ENCODE data around the gene SH3RF3.
"Not testable (repeated sequence)": the region's sequence is repeated elsewhere in the genome, so short reads cannot be mapped to it uniquely, and the experiment has no call there.

Gene SH3RF3

DNA sequence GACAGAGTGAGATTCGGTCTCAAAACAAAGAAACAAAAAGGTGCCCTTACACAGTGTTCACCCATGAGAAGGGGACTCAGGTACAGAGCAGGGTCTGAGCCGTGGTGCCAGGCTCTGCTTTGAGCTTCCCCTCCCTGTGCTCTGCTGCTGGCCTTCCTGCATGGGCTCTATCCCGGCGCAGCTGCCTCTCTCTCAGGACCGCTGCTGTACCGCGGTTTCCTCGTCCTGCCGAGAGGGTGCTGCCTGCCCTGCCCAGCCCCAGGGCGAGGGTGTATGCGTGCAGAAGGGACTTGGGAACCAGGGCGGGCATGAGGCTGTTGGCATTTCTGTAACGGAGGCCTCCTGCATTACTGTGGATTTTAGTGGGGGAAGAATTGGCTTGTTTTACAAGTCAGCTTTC is 30.1 kb downstream of the SH3RF3 start:
- no peak for DNase-seq (ENCODE audit: low read depth)

DNA sequence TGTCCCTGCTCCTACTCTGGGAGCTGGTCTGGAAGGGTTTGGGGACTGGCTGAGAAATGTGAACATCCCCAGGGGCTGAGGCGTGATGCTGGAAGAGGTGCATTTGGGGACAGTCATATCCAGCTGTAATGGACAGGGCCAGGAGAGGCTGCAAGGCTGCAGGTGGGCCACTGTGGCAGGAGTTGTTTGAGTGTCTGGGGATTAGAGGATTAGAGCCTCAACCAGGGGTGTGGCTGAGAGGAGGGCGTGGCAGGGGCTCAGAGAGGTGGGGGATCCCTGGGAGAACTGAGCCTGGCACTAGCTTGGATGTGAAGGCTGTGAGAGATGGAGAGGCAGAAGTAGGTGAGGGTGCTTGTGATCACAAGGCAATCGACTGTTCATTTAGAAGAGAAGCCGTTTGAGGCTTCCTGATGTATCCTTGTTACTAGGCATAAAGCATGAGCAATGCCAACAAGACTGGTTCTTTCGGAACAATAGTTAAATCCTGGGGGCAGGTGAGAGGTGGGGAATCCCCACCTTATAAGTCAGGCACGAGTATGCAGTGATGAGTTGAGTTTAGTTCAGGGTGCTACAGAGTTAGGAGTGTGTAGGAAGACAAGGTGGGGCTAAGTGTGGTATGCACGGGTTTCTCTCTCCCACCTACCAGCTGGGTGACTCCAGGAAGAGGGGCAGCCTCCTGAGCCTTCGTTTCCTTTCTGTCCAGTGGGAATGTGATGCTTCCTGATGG is 31.9 kb downstream of the SH3RF3 start:
- no peak for DNase-seq (ENCODE audit: low read depth)

DNA sequence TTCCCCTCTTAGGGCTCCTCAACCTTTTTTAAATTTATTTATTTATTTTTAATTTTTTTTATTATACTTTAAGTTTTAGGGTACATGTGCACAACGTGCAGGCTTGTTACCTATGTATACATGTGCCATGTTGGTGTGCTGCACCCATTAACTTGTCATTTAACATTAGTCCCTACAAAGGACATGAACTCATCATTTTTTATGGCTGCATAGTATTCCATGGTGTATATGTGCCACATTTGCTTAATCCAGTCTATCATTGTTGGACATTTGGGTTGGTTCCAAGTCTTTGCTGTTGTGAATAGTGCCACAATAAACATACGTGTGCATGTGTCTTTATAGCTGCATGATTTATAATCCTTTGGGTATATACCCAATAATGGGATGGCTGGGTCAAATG is 33.4 kb downstream of the SH3RF3 start:
- DNase-seq (ENCODE audit: low read depth) = not testable (repeated sequence)

DNA sequence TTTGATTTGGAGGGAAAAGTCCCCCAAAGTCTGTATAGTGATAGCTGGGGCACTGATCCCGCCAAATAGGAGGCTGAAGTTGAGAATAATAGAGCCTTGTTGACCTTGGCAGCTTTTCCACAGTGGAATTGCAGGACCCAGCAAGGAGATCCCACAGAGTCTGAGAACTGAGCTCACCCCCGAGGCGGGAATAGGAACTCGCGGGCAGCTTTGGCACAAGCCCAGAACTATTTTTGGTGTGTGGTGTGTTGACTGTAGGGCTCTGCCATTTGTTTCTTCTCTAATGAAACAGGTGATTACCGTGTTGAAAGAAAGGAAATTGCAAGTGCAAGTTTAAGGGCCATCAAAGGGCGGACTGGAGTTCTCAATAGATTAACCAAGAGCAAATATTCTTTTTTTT is 34.0 kb downstream of the SH3RF3 start:
- DNase-seq (ENCODE audit: low read depth) = no peak

DNA sequence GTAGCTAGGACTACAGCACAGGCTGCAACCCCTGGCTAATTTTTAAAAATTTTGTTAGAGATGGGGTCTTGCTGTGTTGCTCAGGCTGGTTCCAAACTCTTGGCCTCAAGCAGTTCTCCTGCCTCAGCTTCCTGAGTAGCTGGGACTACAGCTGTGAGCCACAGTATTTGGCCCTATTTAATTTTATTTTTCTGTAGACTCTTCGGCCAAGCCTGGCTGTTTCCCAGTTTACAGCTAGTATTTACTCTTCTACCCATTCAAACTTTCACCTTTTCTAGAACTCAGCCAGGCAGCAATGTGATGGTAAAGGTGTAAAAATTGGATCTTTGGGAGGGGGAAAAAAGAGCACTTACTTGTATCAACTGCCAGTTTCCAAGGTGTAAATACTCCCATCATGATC is 35.3 kb downstream of the SH3RF3 start:
- no peak for DNase-seq (ENCODE audit: low read depth)

DNA sequence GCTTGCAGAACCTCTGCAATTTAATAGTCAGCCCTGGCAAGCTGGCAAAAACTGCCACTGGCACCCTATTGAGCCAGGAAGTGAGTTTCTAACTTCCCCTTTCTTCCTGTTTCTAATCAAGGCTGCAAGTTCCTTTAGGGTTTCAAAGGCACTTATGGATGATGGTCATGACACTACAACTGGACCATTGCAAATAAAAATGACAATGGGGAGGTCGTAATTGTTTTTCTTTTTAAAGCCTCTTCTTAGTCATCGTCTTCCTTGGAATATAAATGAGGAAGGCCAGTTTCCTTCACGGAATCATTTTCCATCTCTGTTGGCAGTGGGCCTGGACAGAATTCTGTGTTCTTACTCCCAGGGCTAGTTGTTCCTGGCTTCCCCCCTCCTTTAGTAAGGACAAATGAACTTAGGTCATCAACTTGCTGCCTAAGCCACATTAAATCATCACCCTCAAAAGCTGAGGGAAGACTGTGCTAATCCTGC is 35.8 kb downstream of the SH3RF3 start:
- peak; percentile 77 for DNase-seq (ENCODE audit: low read depth)

DNA sequence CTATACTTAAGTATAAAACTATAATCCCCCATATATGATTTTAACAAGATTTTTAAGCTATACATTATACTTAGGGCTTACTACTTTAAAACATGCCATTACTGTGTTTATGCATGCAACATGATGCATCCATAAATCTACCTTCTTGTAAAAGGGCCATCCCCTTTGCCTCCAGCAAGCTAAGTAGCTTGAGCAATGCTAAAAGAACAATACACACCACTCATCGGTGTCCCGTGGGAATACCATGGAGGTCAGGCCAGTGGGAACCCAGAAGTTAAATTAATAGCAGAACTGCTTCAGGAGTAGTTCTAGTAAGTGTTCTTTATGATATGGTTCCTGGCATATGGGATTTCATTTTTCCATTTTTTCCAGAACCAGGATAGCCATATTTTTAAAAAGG is 37.8 kb downstream of the SH3RF3 start:
- peak; percentile 65 for DNase-seq (ENCODE audit: low read depth)

DNA sequence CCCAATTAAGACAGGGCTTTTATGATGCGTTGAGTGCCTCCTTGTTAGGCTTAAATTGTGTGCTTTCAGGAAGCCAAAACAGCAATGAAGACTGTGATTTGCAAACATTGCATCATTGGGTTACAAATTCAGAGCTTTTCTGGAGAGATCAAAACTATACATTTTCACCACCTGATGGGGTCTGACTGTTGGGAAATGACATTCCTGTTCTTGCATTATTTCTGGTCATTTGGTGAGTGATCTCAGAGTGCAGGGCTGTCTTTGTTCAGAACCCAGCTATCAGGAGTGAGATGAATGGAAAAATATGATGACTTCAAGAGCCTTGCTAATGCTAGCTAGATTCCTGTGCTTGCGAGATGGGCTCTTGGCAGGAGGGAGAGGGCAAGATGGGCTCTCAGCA is 39.1 kb downstream of the SH3RF3 start:
- no peak for DNase-seq (ENCODE audit: low read depth)

DNA sequence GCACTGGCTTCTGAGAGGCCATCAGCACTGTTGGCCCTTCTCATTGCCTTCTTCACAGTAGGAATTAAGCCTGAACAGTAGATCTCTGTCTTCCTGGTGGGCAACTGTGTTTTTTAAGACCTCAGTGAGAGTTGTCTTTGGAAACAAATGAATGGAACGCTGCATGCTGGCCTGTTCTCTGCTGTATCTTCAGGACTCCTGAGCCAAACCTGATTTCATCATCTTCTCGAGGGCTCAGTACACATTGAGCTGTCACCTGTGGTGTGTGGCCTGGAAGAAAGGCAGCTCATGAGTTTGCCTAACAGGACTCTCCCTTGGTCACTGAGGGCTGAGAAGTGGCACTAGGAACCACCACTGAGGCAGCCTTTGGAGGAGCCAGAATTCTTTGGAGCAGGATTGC is 39.7 kb downstream of the SH3RF3 start:
- DNase-seq (ENCODE audit: low read depth) = no peak

DNA sequence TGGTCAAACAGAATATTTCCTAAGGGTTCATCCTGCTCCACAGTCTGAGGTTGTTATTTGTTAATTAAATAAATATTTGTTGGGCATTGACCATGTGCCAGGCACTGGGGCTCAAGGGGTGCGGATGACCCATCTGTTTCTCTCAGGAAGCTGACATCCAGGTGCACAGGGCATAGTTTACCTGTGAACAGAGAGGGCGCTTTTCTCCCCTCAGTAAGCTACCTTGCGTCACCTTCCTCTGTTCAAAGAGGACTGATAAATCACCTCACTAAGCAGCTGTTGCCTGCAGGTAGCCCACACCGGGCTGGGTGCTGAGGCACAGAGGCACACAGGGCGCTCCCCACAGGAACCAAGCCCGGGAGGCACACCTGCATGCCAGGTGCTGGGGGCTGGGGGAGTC is 41.6 kb downstream of the SH3RF3 start:
- no peak for DNase-seq (ENCODE audit: low read depth)

DNA sequence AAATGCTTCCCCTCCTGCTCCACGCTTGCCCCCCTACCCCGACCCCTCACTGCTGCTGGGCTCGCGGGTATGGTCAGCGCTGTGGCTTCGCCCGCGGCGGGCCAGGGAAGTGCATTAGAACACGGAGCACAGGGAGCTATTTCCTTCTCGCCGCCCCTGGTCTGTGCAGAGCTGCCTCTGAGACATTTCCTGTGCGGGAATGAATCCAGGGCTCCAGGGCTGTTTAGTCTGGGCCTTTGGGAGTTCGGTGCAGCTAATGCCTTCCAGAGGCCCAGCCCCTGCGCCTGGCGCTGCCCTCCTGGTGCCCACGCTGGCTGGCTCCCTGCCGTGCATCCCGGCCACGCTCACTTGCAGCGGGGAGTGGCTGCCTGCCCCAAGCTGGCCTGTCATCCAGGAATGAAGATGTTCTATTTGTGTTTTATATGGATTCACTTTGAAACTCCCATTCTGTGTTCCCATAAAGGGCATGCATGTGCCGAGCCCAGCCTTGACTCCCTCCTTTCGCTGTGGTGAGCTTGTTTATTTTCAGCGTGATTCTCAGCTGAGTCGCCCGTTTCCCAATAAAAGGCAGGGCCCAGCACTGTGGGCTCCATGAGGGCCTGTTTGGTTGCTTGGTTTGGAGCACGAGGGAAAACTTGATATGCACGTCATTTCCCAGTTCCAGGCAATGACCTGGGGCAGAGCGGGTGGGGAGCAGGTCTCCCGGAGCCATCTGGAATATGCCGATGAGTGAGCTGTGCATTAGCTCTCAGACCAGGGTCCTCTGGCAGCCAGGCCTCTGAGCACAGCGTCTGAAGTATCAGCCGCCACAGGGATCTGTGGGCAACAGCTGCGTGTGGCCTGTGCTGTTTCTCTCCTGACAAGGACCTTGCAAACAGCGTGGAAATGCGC is 42.7 kb downstream of the SH3RF3 start:
- DNase-seq (ENCODE audit: low read depth) = peak; percentile 96

DNA sequence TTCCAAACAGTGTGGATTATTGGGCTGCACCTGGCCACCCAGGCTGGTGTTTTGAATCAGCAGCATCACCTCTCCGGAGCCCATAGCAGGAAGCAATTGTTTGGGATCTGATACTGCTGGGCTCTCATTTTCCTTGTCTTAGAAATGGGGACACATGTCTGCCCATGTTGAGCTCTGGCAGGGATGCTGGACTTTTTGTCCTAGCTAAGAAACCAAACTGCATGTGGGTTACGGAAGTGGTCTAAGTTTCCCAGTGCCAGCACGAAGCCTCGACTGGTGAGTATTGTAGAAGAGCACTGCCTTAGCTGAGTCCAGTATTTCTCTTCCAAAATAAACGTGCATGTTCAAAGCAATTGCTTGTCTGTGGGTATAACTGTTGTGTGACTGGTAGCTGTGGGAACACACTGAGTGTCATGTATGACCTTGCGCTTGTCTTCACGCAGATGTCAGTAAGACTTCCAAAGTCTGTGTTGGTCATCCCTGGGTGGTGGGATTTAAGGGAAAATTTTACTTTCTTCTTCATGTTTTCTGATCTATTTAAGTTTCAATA is 43.6 kb downstream of the SH3RF3 start:
- no peak for DNase-seq (ENCODE audit: low read depth)

DNA sequence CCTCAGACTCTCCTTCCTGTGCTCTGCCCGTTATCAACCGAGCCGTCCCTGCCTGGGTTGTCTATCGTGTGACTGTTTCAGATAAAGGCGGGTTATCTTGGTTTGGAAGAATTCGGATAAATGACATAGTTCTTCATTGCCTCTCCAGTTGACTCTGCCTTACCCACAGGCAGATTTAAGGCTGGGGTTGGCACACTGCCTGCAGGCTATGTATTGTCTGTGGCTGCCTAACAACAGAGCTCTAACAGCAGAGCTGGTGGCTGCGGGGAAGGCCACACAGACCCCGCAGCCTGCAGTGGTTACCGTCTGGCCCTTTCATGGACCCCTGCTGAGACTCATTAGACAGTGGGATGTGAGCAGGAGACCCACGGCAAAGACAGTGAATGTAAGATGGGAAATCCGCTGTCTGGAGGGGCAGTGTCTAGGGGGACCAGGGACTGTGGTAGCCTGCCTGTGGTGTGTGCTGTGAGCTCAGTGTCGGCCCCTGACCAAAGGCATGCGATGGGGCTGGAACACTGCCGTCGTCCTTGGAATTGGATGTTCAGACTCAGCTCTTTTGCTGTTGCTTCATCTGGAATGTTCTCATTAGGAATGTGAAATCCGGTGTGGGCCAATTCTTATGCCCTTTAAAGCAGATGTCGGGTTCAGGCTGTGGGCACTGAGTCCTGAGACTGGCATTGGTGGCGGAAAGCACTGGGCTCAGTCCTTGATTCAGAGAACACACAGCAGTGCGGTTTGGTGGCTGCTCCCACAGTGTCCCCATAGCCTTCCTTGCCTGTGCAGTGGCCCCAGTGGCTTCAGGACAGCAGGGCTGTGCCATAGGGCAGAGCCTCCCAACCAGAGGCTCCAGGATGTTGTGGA is 44.5 kb downstream of the SH3RF3 start:
- DNase-seq (ENCODE audit: low read depth) = peak; percentile 76

DNA sequence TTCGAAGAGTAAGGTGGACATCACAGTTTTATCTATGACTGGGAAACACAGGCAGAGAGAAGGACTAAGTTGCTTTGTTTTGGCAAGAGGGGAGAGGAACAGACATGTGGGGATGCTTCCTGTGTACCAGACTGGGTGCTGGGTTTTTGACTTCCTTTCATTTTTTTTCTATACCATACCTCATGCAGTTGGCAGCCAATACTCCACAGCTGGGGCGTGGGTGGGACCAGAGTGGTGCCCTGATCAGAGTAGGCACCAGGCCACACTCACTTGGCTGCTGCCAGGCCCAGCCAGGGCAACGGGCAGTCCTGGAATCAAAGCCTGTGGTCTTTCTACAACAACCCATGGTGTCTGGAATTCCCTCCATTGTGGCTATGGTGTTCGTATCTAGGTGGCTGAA is 45.2 kb downstream of the SH3RF3 start:
- no peak for DNase-seq (ENCODE audit: low read depth)

DNA sequence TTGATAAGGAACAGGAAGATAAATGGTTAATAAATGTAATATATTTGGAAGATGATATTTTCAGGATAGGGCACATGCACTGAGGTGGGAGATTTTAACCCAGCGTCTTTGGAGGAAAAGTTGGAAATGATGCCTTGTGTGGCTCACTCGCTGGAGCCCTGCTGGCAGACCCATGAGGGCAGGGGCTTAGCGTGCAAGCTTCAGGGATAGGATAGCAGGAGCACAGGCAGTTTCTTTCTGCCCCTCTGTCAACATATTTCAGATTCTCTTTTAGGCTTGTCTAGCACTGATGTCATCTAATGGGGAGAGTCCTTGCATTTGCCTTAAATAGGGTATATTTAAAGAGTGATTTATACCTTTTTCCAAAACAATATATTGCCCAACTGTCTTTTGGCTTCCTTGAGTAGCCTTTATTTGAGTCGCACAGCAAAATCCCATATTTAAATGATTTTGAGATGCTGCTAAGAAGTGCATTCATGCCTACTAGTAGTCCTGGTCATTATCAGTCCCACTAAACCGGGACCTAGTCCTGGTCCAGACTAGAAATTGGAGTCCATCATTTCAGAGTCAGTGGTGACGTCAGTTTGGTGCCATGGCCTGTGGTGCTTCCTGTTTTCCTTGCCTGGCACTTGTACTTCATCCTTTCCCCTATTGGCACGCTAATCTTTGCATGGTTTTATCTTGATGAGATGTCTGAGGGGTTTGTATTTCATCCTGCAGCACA is 45.8 kb downstream of the SH3RF3 start:
- DNase-seq (ENCODE audit: low read depth) = no peak

DNA sequence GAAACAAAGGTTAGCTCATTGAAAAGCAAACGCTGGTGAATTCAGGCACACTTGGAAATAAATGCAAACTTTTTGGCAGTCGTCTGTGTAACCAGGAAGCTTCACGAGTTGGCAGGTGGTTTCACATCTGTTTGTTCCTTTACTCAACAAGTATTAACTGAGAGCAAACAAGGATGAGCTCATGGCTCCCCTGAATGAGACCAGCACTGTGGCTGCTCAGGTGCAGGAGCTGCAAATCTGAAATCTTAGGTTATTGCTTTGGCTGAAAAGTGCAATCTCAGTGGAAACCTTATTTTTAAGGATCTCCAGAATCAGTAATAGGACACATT is 46.3 kb downstream of the SH3RF3 start:
- no peak for DNase-seq (ENCODE audit: low read depth)

DNA sequence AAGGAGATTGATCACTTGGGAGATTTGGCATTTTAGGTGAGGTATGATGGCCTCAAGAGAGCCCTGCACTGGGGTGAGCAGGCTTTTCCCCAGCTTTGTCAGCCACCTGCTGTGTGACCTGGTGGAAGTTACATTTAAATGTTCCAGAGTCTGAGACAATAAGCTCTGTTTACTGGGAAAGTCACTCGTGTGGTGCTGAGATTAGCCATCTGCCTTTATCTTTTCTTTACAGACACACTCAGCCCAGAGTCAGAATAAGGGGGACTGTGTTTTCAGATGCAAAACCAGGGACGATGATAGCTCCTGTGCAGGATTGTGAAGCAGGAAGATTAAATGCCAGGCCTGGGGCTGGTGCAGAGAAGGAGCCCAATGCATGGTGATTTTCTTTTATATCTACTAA is 47.9 kb downstream of the SH3RF3 start:
- no peak for DNase-seq (ENCODE audit: low read depth)

DNA sequence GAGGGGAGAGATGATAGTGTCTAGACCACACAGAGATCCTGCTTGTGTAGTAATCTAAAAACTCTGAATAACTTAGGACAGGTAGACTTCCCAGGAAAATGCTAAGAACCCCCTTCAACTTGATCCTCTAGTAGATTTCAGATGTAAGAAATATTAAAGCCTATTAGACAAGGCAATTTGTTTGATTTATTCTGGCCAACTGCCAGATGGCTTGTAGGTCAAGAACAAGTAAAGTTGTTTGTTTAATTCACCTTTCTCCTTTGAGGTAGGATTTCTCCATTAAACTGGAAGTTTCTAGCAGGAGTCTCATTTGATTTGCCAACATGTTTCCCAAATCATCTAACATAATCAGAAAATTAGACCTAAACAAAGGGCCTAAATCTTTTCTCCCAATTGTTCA is 48.6 kb downstream of the SH3RF3 start:
- DNase-seq (ENCODE audit: low read depth) = no peak

DNA sequence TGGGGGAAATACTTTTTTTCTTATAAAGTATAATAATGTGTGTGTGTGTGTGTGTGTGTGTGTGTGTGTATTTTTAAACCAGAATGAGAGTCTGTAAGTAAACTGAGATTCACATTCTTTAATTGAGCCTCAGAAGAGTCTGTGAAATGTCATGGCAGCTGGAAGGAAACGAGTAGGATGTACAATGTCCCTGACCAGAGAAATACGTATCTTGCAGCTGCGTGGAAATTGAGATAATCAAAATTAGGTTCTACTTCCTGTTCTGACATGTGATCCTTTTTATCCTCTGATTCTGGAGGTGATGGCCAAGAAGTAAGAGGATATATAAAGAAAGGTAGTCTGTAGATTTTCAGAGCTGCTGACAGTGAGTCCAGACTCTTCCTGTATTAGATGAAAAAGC is 50.0 kb downstream of the SH3RF3 start:
- no peak for DNase-seq (ENCODE audit: low read depth)

DNA sequence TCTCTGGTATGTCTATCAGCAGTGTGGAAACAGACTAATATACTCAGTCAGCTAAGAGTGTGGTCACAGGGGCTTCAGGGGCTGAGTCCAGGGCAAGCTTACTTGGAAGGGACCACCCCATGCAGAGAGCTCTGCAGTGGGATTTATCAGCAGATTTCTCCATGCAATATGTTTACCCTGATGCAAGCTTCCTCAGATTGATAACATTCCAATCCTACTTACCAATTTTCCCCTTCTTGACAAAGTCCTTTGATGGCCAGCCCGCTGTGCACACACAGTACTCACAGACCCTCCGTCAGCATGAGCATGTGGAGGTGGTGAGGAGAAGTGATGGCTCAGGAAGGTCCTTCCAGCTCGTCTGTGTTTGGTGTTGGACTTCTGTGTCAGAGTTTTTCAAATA is 51.8 kb downstream of the SH3RF3 start:
- no peak for DNase-seq (ENCODE audit: low read depth)

DNA sequence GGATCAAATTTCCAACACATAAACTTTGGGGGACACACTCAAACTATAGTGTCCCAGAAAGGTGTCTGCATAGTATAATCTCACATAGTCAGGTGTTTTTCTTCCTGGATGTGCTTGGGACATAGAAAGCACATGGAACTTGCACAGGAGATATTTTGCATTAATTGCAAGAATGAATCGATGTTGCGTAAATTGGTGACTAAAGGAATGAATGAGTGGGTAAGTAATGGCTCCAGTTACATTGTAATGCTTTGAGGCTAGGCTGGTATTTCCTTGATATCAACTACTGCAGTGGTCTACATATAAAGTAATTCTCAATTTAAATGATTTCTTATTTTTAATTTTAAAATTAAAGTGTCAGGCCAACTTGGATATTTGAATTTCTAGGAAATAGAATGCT is 53.4 kb downstream of the SH3RF3 start:
- DNase-seq (ENCODE audit: low read depth) = no peak

DNA sequence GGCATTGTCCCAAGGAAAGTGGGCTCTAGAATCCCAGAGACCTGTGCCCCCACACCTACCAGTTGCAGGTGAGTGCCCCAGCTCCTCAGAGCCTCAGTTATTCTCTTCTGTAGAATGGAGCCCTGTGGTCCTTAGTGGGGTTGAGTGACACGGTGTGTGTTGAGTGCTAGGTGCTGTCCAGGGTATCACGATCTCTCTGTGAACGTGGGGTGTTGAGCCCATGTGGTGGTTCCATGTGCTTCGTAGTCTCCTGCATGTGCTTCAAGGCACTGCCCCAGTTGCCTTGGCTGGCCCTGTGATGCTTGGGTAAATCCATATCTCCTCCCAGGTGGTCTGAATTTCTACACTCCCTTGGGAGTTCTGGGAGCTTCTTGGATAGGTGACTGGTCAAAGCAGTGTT is 54.9 kb downstream of the SH3RF3 start:
- no peak for DNase-seq (ENCODE audit: low read depth)

Data from GM04504 (cell line).